ENCODE results near the gene CCDC80.
"Not testable (repeated sequence)": the region's sequence is repeated elsewhere in the genome, so short reads cannot be mapped to it uniquely, and the experiment has no call there.

Gene CCDC80

DNA sequence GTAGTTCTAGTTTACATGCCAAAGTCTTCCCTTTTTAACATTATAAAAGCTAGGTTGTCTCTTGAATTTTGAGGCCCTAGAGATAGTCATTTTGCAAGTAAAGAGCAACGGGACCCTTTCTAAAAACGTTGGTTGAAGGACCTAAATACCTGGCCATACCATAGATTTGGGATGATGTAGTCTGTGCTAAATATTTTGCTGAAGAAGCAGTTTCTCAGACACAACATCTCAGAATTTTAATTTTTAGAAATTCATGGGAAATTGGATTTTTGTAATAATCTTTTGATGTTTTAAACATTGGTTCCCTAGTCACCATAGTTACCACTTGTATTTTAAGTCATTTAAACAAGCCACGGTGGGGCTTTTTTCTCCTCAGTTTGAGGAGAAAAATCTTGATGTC lies 57.8 kb downstream of the CCDC80 start:
- DNase-seq (ENCODE audit: low read depth), result no peak

DNA sequence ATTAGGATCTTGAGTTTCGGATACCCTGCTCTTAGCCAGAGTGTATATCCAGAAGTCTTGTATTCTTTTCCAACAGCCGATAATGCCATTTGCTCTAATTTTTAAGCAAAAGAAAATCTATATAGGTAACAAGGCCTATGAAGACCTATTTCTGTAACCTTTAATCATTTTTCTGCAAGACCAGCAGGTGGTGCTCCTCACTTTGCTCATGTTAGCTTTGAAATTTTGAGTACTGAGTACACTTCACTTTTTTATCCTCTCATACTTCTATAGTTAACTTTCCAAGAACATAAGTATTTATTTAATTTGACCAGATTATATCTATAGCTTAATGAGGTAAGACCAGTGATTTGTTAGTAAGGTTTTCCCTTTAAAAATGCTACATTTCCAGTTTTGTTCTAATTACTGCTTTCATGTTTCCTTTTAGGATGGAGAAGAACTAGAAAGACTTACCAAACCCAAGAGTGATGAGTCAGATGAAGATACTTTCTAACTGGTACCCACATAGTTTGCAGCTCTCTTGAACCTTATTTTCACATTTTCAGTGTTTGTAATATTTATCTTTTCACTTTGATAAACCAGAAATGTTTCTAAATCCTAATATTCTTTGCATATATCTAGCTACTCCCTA lies 58.6 kb downstream of the CCDC80 start:
- peak; percentile 83 for DNase-seq (ENCODE audit: low read depth)

DNA sequence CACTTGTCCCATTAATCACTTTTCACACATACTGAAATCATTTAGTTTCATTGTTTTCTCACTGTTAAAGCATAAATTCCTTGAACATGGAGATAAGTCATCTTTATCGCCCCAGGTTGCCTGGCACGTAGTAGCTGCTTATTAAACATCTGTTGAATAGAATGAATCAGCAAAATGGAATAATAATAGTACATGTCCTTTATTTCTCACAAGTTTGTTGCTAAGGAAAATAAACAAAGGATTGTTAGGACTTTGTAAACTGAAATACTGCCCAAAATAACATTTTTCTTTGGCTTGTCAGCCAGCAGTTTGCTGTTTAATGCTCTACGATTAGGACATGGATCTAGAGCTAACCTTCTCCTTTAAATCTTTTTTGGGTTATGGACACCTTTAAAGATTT lies 61.2 kb downstream of the CCDC80 start:
- DNase-seq (ENCODE audit: low read depth), result peak; percentile 56

- DNase-seq (ENCODE audit: low read depth), result no peak
These were observed 61.7 kb downstream of the CCDC80 start for GRCh38 chr3:112579232-112579631.

GRCh38 chr3:112572701-112573100 lies 68.2 kb downstream of the CCDC80 start:
- no peak for DNase-seq (ENCODE audit: low read depth)

- no peak for DNase-seq (ENCODE audit: low read depth)
These were observed 71.7 kb downstream of the CCDC80 start for GRCh38 chr3:112569265-112569664.

DNA sequence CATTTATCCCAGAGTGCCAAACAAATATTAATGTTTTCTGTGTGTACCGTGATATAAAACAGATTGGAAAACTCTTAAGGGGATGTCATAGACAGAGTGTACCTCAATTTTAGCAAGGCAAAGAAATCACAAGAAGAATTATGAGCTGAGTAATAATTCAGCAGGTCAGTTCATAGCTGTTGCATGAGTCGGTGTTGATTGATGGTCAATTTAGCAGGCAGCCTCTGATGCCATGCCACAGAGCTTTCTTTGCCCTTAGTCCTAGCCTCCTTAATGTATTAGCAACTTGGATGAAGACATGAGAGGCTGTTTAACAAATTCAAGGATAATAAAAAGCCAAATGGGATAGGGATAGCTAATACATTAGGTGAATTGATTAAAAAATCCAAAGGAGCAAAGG lies 72.3 kb downstream of the CCDC80 start:
- no peak for DNase-seq (ENCODE audit: low read depth)

GRCh38 chr3:112564940-112565305 lies 76.0 kb downstream of the CCDC80 start:
- no peak for DNase-seq (ENCODE audit: low read depth)

- not testable (repeated sequence) for DNase-seq (ENCODE audit: low read depth)
These were observed 76.5 kb downstream of the CCDC80 start for GRCh38 chr3:112564247-112564939.

- DNase-seq (ENCODE audit: low read depth), result peak; percentile 98
These were observed 79.0 kb downstream of the CCDC80 start, which contains the start of the genes ATG3 and SLC35A5 for GRCh38 chr3:112561734-112562529. TSS of gene ATG3 (minus strand) at chr3:112561962. CDS start at chr3:112561528, 434 bp downstream. TSS of gene SLC35A5 (plus strand) at chr3:112562045. CDS start at chr3:112563404, 1,359 bp downstream.

GRCh38 chr3:112561484-112561733 lies 79.5 kb downstream of the CCDC80 start:
- no peak for DNase-seq (ENCODE audit: low read depth)

GRCh38 chr3:112560721-112561483 lies 80.0 kb downstream of the CCDC80 start:
- DNase-seq (ENCODE audit: low read depth), result peak; percentile 56

- no peak for DNase-seq (ENCODE audit: low read depth)
These were observed 80.6 kb downstream of the CCDC80 start for GRCh38 chr3:112560307-112560706.

DNA sequence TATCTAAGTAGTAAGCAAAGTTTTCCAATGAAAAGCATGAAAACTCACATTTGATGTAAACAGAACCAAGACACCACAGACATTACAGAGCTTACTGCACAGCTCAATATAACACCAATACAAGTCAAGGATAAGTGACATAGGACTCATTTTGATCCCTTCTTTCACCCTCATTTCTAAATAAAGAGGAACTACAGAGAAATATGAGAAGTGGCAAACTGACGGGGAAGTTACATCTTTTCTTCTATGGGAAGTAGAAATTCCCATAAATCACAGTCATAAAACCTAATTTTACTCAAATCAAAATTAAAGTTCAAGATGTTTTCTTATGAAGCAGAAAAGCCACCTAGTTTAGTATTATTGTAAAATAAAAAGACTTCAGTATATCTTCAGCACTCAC lies 83.0 kb downstream of the CCDC80 start:
- DNase-seq (ENCODE audit: low read depth), result no peak

GRCh38 chr3:112555535-112556170 lies 85.3 kb downstream of the CCDC80 start:
- no peak for DNase-seq (ENCODE audit: low read depth)

GRCh38 chr3:112550859-112551258 lies 90.1 kb downstream of the CCDC80 start:
- no peak for DNase-seq (ENCODE audit: low read depth)

Measured in fibroblast of the conjunctiva (primary cell).